ENCODE data around the gene RNASE9. TPM values are rescaled to one million over a fixed set of nuclear protein-coding genes. Genes with fewer than 3 reads are reported as not detected.

The RNASE9 gene
- total and polyA plus RNA-seq, 2 donors (not counting 1 experiment from before 2014, with no cell fraction given), result not detected

- no peak overlapping the region for H3K27ac ChIP-seq (ENCODE audit: low read length in 2 of 2)
- TF ChIP-seq CTCF (IDR thresholded peaks at IDR 0.05), result no peak
- TF ChIP-seq EZH2 (IDR thresholded peaks at IDR 0.05; ENCODE audit: borderline replicate concordance, insufficient read depth, low read depth, low read length, poor library complexity, severe bottlenecking), result no peak
- intact Hi-C loops (cut with micrococcal nuclease), result no loop called here
- POLR2A ChIA-PET, result no interaction called here
- ATAC-seq (ENCODE audit: low read depth) (no peak), DNase-seq (no peak)
- CTCF ChIA-PET, result no interaction called here
- no peak overlapping the region for H3K4me3 Mint-ChIP-seq
- no peak overlapping the region for H3K27ac Mint-ChIP-seq
- no peaks in the 10 kb centered on the region for H4K20me1 ChIP-seq (ENCODE audit: control insufficient read depth, insufficient read depth, low read length, poor library complexity, severe bottlenecking)
- WGBS (ENCODE audit: insufficient coverage), result 89% methylated on average over 1 of the region's 3 CpGs
- no peaks in the 10 kb centered on the region for H3K9me3 Mint-ChIP-seq (ENCODE audit: insufficient read depth)
- H3K79me2 ChIP-seq (ENCODE audit: control insufficient read depth, insufficient read depth, low read length), result no peaks in the 10 kb centered on the region
- H3K4me2 ChIP-seq (replicated peaks; ENCODE audit: low read depth, low read length, poor library complexity, severe bottlenecking), result no peak overlapping the region
- H3K4me1 Mint-ChIP-seq, result no peaks in the 10 kb centered on the region
- no peak overlapping the region for H3K9ac ChIP-seq (ENCODE audit: low read length)
- no peak overlapping the region for H2AFZ ChIP-seq (ENCODE audit: insufficient read depth, low read depth, low read length, poor library complexity, severe bottlenecking)
- H3K27me3 Mint-ChIP-seq, result peaks cover 37% of the 10 kb centered on the region
- H3K4me3 ChIP-seq (ENCODE audit: control extremely low read depth in 1 of 5, extremely low read depth in 1 of 5, insufficient read depth in 1 of 5, low read depth in 2 of 5, low read length in 4 of 5), result no peak overlapping the region
- H3K9me3 ChIP-seq (ENCODE audit: control extremely low read depth in 1 of 3, control insufficient read depth in 2 of 3, insufficient read depth in 1 of 3, low read length in 2 of 3), result no peaks in the 10 kb centered on the region
- no peaks in the 10 kb centered on the region for H3K36me3 ChIP-seq (replicated peaks in 1 of 2; ENCODE audit: control extremely low read depth in 1 of 2, control insufficient read depth in 1 of 2, extremely low read depth in 1 of 2, insufficient read depth in 2 of 2, low read length in 1 of 2)
- no peaks in the 10 kb centered on the region for H3K4me1 ChIP-seq (ENCODE audit: control insufficient read depth in 2 of 2, insufficient read depth in 2 of 2, low read length in 2 of 2)
- H3K27me3 ChIP-seq (replicated peaks in 1 of 4; ENCODE audit: control extremely low read depth in 1 of 4, control insufficient read depth in 3 of 4, insufficient read depth in 4 of 4, low read length in 3 of 4), result peaks cover 0 to 8% (median 1%) of the 10 kb centered on the region in 4 experiments
Measured at GRCh38 chr14:20546877-20547276, 14.0 kb downstream of the RNASE9 start.

- no peaks in the 10 kb centered on the region for H3K4me1 Mint-ChIP-seq
- DNase-seq, result no peak
Measured at GRCh38 chr14:20539906-20540305, 20.9 kb downstream of the RNASE9 start.

More at GRCh38 chr14:20539906-20540305, 20.9 kb downstream of the RNASE9 start:
- H3K27ac Mint-ChIP-seq, result no peak overlapping the region
- Histone ChIP-seq H2AFZ (ENCODE audit: insufficient read depth, low read depth, low read length, poor library complexity, severe bottlenecking) (no peak overlapping the region), H3K27ac (ENCODE audit: low read length in 2 of 2) (no peak overlapping the region), H3K27me3 (replicated peaks in 1 of 4; ENCODE audit: control extremely low read depth in 1 of 4, control insufficient read depth in 3 of 4, insufficient read depth in 4 of 4, low read length in 3 of 4) (no peaks in the 10 kb centered on the region), H3K4me2 (replicated peaks; ENCODE audit: low read depth, low read length, poor library complexity, severe bottlenecking) (no peak overlapping the region), H3K36me3 (replicated peaks in 1 of 2; ENCODE audit: control extremely low read depth in 1 of 2, control insufficient read depth in 1 of 2, extremely low read depth in 1 of 2, insufficient read depth in 2 of 2, low read length in 1 of 2) (no peaks in the 10 kb centered on the region), H3K9me3 (ENCODE audit: control extremely low read depth in 1 of 3, control insufficient read depth in 2 of 3, insufficient read depth in 1 of 3, low read length in 2 of 3) (no peaks in the 10 kb centered on the region), H3K4me1 (ENCODE audit: control insufficient read depth in 2 of 2, insufficient read depth in 2 of 2, low read length in 2 of 2) (no peaks in the 10 kb centered on the region), H3K79me2 (ENCODE audit: control insufficient read depth, insufficient read depth, low read length) (no peaks in the 10 kb centered on the region), H4K20me1 (ENCODE audit: control insufficient read depth, insufficient read depth, low read length, poor library complexity, severe bottlenecking) (no peaks in the 10 kb centered on the region), H3K4me3 (ENCODE audit: control extremely low read depth in 1 of 5, extremely low read depth in 1 of 5, insufficient read depth in 1 of 5, low read depth in 2 of 5, low read length in 4 of 5) (no peak overlapping the region), H3K9ac (ENCODE audit: low read length) (no peak overlapping the region)
- no peak overlapping the region for H3K4me3 Mint-ChIP-seq
- ChIA-PET CTCF (interaction anchor here (1.4 kb wide), 1 partner anchor 14 kb away, joined by 4 read pairs; no protein-coding TSS in a partner anchor), POLR2A (no interaction called here)
- H3K27me3 Mint-ChIP-seq, result peaks cover 25% of the 10 kb centered on the region
- WGBS (ENCODE audit: insufficient coverage), result 52% methylated on average over 3 of the region's 4 CpGs
- intact Hi-C loops (cut with micrococcal nuclease), result no loop called here
- H3K9me3 Mint-ChIP-seq (ENCODE audit: insufficient read depth), result no peaks in the 10 kb centered on the region
- no peak for ATAC-seq (ENCODE audit: low read depth)
- TF ChIP-seq EZH2 (IDR thresholded peaks at IDR 0.05; ENCODE audit: borderline replicate concordance, insufficient read depth, low read depth, low read length, poor library complexity, severe bottlenecking), result no peak
- no peak for TF ChIP-seq CTCF (IDR thresholded peaks at IDR 0.05)
